Osteocyte (in vitro differentiated cells): ENCODE measurements around the gene NOD1. TPM values are rescaled to one million over a fixed set of nuclear protein-coding genes. Genes with fewer than 3 reads are reported as not detected.

Experiments
- DNase-seq: peaks from one replicate; pipeline ENCODE4 v3.0.0; 2021; ENCODE audit warnings: mixed read lengths; ENCODE audit not compliant: unreplicated experiment; ENCODE audit errors: extremely low spot score
- H3K27ac Mint-ChIP-seq: one replicate; pipeline ENCODE4 v1.8.0; 2021; ENCODE audit warnings: mild to moderate bottlenecking, mixed read lengths; ENCODE audit not compliant: unreplicated experiment
- H3K27me3 Mint-ChIP-seq: one replicate; pipeline ENCODE4 v1.8.0; 2021; ENCODE audit warnings: mixed read lengths; ENCODE audit not compliant: unreplicated experiment
- H3K36me3 Mint-ChIP-seq: one replicate; pipeline ENCODE4 v1.8.0; 2021; ENCODE audit warnings: mixed read lengths; ENCODE audit not compliant: unreplicated experiment
- H3K4me1 Mint-ChIP-seq: one replicate; pipeline ENCODE4 v1.8.0; 2021; ENCODE audit warnings: mixed read lengths; ENCODE audit not compliant: unreplicated experiment
- H3K4me3 Mint-ChIP-seq: one replicate; pipeline ENCODE4 v1.8.0; 2021; ENCODE audit warnings: mild to moderate bottlenecking, moderate library complexity, mixed read lengths; ENCODE audit not compliant: unreplicated experiment
- H3K9me3 Mint-ChIP-seq: one replicate; pipeline ENCODE4 v1.8.0; 2021; ENCODE audit warnings: mixed read lengths; ENCODE audit not compliant: unreplicated experiment
- CTCF ChIP-seq: fragments of 200-600 bp; sonication (generic); IDR thresholded peaks from 2 replicates; pipeline ENCODE4 v1.5.0; 2021; ENCODE audit warnings: antibody characterized with exemption, mild to moderate bottlenecking, moderate library complexity
- total RNA-seq: library from RNA; stranded (reverse); gene quantifications from 2 replicates; pipeline ENCODE4 v1.2.1, GENCODE V29; 2021

Gene NOD1
- total RNA-seq, 1 donor from 2014 or later, result 7.2 TPM

- Mint-ChIP-seq H3K27ac (peak overlapping the region; percentile 96), H3K9me3 (no peaks in the 10 kb centered on the region), H3K27me3 (no peaks in the 10 kb centered on the region), H3K4me1 (peaks cover 41% of the 10 kb centered on the region), H3K4me3 (peak overlapping the region; percentile 73), H3K36me3 (peaks cover 9% of the 10 kb centered on the region)
- no peak for TF ChIP-seq CTCF
- no peak for DNase-seq
These were observed 18.9 kb downstream of the NOD1 start for GRCh38 chr7:30459591-30460245.

GRCh38 chr7:30458311-30458710 is 20.3 kb downstream of the NOD1 start:
- Mint-ChIP-seq H3K27me3 (no peaks in the 10 kb centered on the region), H3K36me3 (peaks cover 10% of the 10 kb centered on the region), H3K4me3 (no peak overlapping the region), H3K27ac (peak overlapping the region; percentile 74), H3K4me1 (peaks cover 36% of the 10 kb centered on the region), H3K9me3 (no peaks in the 10 kb centered on the region)
- no peak for TF ChIP-seq CTCF
- DNase-seq, result no peak

GRCh38 chr7:30453921-30454320 is 24.7 kb downstream of the NOD1 start:
- Mint-ChIP-seq H3K9me3 (no peaks in the 10 kb centered on the region), H3K4me1 (peaks cover 15% of the 10 kb centered on the region), H3K27me3 (no peaks in the 10 kb centered on the region), H3K4me3 (no peak overlapping the region), H3K27ac (no peak overlapping the region), H3K36me3 (peaks cover 15% of the 10 kb centered on the region)
- no peak for TF ChIP-seq CTCF
- no peak for DNase-seq

GRCh38 chr7:30453016-30453415 is 25.6 kb downstream of the NOD1 start:
- Mint-ChIP-seq H3K9me3 (no peaks in the 10 kb centered on the region), H3K36me3 (peaks cover 15% of the 10 kb centered on the region), H3K4me3 (no peak overlapping the region), H3K4me1 (peaks cover 8% of the 10 kb centered on the region), H3K27ac (no peak overlapping the region), H3K27me3 (no peaks in the 10 kb centered on the region)
- TF ChIP-seq CTCF, result no peak
- DNase-seq, result no peak

GRCh38 chr7:30452280-30452930 is 26.2 kb downstream of the NOD1 start:
- no peak for TF ChIP-seq CTCF
- no peak for DNase-seq
- H3K27me3 Mint-ChIP-seq, result no peaks in the 10 kb centered on the region
- no peak overlapping the region for H3K4me3 Mint-ChIP-seq
- peaks cover 2% of the 10 kb centered on the region for H3K4me1 Mint-ChIP-seq
- no peak overlapping the region for H3K27ac Mint-ChIP-seq
- peaks cover 17% of the 10 kb centered on the region for H3K36me3 Mint-ChIP-seq
- H3K9me3 Mint-ChIP-seq, result no peaks in the 10 kb centered on the region
